ENCODE measurements around the gene ACBD4. TPM values are rescaled to one million over a fixed set of nuclear protein-coding genes. Genes with fewer than 3 reads are reported as not detected.

ACBD4 gene
- polyA plus RNA-seq, 1 of the 3 experiments (the other 2 are of a cell fraction) = 15.8 TPM

DNA sequence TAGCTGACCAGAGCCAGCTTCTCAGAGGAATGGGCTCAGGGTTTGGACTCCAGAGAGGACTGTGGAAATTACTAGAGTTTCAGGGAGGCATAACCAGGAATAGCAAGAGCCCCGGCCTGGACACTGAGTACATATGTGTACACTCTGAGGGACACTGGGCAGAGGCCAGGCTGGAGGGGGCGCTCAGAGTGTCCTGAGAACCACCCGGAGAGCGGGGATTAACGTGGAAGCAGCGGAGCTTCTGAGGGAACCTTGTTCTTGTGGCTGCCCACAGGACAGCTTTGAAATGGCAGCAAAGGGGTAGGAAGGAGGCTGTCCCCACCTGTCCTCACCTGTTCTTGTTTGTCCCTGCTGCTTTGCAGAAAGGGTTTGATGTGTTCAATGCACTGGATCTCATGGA, 31.0 kb upstream of the ACBD4 start:
- POLR2A ChIA-PET = no interaction called here
- peaks cover 24 to 75% of the 10 kb centered on the region in 2 experiments for H3K36me3 ChIP-seq (replicated peaks in 1 of 2; ENCODE audit: control insufficient read depth in 1 of 2, insufficient read depth in 2 of 2, low read length in 1 of 2)

DNA sequence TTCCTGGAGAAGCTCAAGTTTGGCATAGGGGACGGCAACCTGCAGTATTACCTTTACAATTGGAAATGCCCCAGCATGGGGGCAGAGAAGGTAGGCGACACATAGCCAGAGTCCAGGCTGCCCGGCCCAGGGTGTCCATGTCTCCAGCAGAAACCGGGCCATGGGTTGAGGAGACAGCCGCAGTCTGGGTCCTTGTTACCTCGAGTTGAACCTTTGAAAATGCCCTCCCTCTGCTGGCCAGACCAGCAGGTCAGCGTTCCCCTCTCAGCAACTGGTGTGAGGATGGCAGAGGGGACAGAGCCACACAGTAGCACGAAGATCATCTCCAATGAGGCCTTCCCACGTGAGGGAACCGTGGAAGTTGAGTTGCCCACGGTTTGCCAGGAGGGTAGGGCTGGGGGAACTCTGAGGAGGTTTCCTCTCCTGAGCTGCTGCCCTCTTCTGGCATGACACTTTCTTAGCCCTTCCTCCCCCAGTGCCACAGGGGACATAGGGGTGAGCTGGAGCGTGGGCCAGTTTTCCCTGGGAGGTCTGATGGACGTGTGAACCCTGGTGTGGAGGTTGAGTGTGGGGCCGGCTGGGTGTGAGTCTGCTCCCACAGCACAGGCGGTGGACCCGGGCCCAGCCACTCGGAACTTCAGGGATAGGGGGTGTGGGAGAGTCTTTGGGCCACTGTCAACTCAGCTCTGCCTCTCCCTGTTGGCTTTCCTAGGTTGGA, 30.4 kb upstream of the ACBD4 start:
- no peaks in the 10 kb centered on the region for H3K79me2 ChIP-seq (ENCODE audit: insufficient read depth)
- no peak overlapping the region for H3K4me2 ChIP-seq
- peak; percentile 4 for DNase-seq
- no peak overlapping the region for H3K4me3 ChIP-seq (ENCODE audit: low read depth in 2 of 2, low read length in 1 of 2)
- H3K9me2 ChIP-seq = no peaks in the 10 kb centered on the region
- H3K9me3 ChIP-seq = no peaks in the 10 kb centered on the region
- TF ChIP-seq, protein P1, sequence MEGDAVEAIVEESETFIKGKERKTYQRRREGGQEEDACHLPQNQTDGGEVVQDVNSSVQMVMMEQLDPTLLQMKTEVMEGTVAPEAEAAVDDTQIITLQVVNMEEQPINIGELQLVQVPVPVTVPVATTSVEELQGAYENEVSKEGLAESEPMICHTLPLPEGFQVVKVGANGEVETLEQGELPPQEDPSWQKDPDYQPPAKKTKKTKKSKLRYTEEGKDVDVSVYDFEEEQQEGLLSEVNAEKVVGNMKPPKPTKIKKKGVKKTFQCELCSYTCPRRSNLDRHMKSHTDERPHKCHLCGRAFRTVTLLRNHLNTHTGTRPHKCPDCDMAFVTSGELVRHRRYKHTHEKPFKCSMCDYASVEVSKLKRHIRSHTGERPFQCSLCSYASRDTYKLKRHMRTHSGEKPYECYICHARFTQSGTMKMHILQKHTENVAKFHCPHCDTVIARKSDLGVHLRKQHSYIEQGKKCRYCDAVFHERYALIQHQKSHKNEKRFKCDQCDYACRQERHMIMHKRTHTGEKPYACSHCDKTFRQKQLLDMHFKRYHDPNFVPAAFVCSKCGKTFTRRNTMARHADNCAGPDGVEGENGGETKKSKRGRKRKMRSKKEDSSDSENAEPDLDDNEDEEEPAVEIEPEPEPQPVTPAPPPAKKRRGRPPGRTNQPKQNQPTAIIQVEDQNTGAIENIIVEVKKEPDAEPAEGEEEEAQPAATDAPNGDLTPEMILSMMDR (IDR thresholded peaks at IDR 0.05) = no peak; the same call in 1 of the 2 replicates
- no peak for TF ChIP-seq ELF1 (IDR thresholded peaks at IDR 0.05)
- TF ChIP-seq USF1 (IDR thresholded peaks at IDR 0.05; ENCODE audit: borderline replicate concordance, low read depth) = no peak
- no peak for TF ChIP-seq SIN3A (IDR thresholded peaks at IDR 0.05; ENCODE audit: borderline replicate concordance, low read depth, low read length)
- TF ChIP-seq TAF1 (IDR thresholded peaks at IDR 0.05; ENCODE audit: borderline replicate concordance, low read depth, low read length) = no peak
- no peak for TF ChIP-seq MAX (IDR thresholded peaks at IDR 0.05; ENCODE audit: low read depth)
- no peak for TF ChIP-seq CHD2 (IDR thresholded peaks at IDR 0.05; ENCODE audit: low read length, partially characterized antibody)
- no peak for TF ChIP-seq RFX5 (IDR thresholded peaks at IDR 0.05; ENCODE audit: low read length)
- H3K36me3 ChIP-seq (replicated peaks in 1 of 2; ENCODE audit: control insufficient read depth in 1 of 2, insufficient read depth in 2 of 2, low read length in 1 of 2) = peaks cover 19 to 70% of the 10 kb centered on the region in 2 experiments
- 93% methylated on average over 17 of the region's 17 CpGs for whole genome bisulfite sequencing (ENCODE audit: low lambda C conversion rate)
- ChIA-PET CTCF (interaction anchor here (0.7 to 5.5 kb wide), 6 partner anchors 9 to 85 kb away, joined by 3 to 33 read pairs (median 4); partner anchors contain the start of genes ACBD4 and PLCD3), POLR2A (no interaction called here)
- H3K9ac ChIP-seq = no peak overlapping the region
- H3K27me3 ChIP-seq (ENCODE audit: insufficient read depth) = no peaks in the 10 kb centered on the region
- no peaks in the 10 kb centered on the region; a peak in 1 of 4 replicates for H3K4me1 ChIP-seq (ENCODE audit: control insufficient read depth in 1 of 2, insufficient read depth in 2 of 2, low read depth in 1 of 2, low read length in 1 of 2)
- H4K20me1 ChIP-seq (ENCODE audit: insufficient read depth) = no peaks in the 10 kb centered on the region
- H2AFZ ChIP-seq (ENCODE audit: low read depth) = no peak overlapping the region
- no peak overlapping the region; a peak in 1 of 4 replicates for H3K27ac ChIP-seq (ENCODE audit: low read depth in 2 of 2, low read length in 1 of 2)
- H3F3A ChIP-seq (replicated peaks; ENCODE audit: insufficient read depth) = no peaks in the 10 kb centered on the region

More for the DNA sequence above, 31.0 kb upstream of the ACBD4 start:
- H3K4me3 ChIP-seq (ENCODE audit: low read depth in 2 of 2, low read length in 1 of 2) = no peak overlapping the region
- no peaks in the 10 kb centered on the region for H3K27me3 ChIP-seq (ENCODE audit: insufficient read depth)
- no peaks in the 10 kb centered on the region for H3K9me2 ChIP-seq
- no peak for TF ChIP-seq NFIC (IDR thresholded peaks at IDR 0.05; ENCODE audit: borderline replicate concordance)
- TF ChIP-seq FOXM1 (IDR thresholded peaks at IDR 0.05; ENCODE audit: low read depth) = no peak
- TF ChIP-seq MAX (IDR thresholded peaks at IDR 0.05; ENCODE audit: low read depth) = no peak
- TF ChIP-seq FOSL2 (IDR thresholded peaks at IDR 0.05; ENCODE audit: borderline replicate concordance, low read depth) = no peak
- H3K9me3 ChIP-seq = no peaks in the 10 kb centered on the region
- 94% methylated on average over 6 of the region's 6 CpGs for WGBS (ENCODE audit: low lambda C conversion rate)
- no peak overlapping the region for H3K9ac ChIP-seq
- no peaks in the 10 kb centered on the region for H4K20me1 ChIP-seq (ENCODE audit: insufficient read depth)
- H3K4me2 ChIP-seq = no peak overlapping the region
- H3K27ac ChIP-seq (ENCODE audit: low read depth in 2 of 2, low read length in 1 of 2) = no peak overlapping the region
- no peaks in the 10 kb centered on the region for H3F3A ChIP-seq (replicated peaks; ENCODE audit: insufficient read depth)
- DNase-seq = no peak
- CTCF ChIA-PET = interaction anchor here (1.0 to 5.5 kb wide), 4 partner anchors 25 to 183 kb away, joined by 3 to 33 read pairs (median 16); partner anchors contain the start of genes ACBD4 and PLCD3
- H3K4me1 ChIP-seq (ENCODE audit: control insufficient read depth in 1 of 2, insufficient read depth in 2 of 2, low read depth in 1 of 2, low read length in 1 of 2) = no peaks in the 10 kb centered on the region; a peak in 1 of 4 replicates
- H2AFZ ChIP-seq (ENCODE audit: low read depth) = no peak overlapping the region
- H3K79me2 ChIP-seq (ENCODE audit: insufficient read depth) = no peaks in the 10 kb centered on the region

Measured in SK-N-SH (cell line).